ENCODE measurements around the gene MS4A18.
A peak's percentile ranks its signal among the peaks of the same experiment; 100 is the strongest.

Gene MS4A18

DNA sequence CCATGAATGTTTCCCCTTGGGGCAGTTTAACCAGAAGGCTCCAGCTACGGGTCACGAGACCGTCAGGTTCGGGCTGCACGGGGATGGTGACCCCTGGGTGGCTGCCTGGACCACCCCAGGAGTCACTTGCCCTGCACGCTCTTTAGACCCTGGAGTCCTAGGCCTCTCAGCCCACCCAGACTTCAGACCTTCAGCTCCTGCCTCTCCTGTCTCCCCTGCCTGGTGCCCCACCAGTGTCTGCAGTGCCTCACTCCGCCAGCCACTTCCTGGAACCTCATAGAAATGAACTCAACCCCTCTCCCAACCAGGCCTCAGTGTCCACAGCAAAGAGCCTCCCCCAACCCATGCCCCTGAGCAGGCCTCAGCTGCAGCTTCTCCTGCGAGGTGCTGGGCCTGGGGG, 48.1 kb downstream of the MS4A18 start:
- TF ChIP-seq NFRKB (IDR thresholded peaks at IDR 0.05) (no peak), BHLHE40 (IDR thresholded peaks at IDR 0.05; ENCODE audit: borderline replicate concordance) (no peak), ARNT (IDR thresholded peaks at IDR 0.05) (no peak), FOXA1 (IDR thresholded peaks at IDR 0.05) (no peak), L3MBTL2 (conservative IDR thresholded peaks at IDR 0.05) (no peak), ELF4 (IDR thresholded peaks at IDR 0.05) (no peak), FOXK2 (IDR thresholded peaks at IDR 0.05) (no peak), ZNF384 (IDR thresholded peaks at IDR 0.05) (no peak), TARDBP (IDR thresholded peaks at IDR 0.05) (no peak), LEF1 (IDR thresholded peaks at IDR 0.05; ENCODE audit: borderline replicate concordance) (no peak), FOXM1 (IDR thresholded peaks at IDR 0.05; ENCODE audit: borderline replicate concordance) (no peak), SP1 (IDR thresholded peaks at IDR 0.05) (no peak), CTBP1 (IDR thresholded peaks at IDR 0.05; ENCODE audit: borderline replicate concordance) (no peak), HDGF (IDR thresholded peaks at IDR 0.05; ENCODE audit: borderline replicate concordance) (no peak)
- ChIA-PET CTCF (interaction anchor here (0.9 kb wide), 1 partner anchor 10 kb away, joined by 3 read pairs; no protein-coding TSS in a partner anchor), POLR2A (no interaction called here)
- DNase-seq (ENCODE audit: extremely low spot score), result no peak

DNA sequence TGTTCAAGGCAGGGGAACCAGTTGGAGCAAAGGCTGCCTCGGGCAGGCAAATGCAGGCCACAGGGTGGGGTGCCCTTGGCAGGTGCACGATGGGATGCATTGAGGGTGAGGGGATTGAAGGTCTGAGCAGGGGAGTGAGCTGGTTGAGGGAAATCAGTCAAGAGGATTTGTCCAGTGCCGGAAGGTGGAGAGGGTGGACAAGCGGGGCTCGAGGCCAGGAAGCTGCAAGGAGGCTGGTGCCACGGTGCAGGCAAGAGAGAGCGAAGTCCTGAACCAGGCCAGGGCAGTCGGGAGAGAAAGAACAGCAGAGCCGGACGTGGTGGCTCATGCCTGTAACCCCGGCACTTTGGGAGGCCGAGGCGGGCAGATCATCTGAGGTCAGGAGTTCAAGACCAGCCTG, 50.2 kb downstream of the MS4A18 start:
- ChIA-PET POLR2A (no interaction called here), CTCF (interaction anchor here (0.6 to 1.5 kb wide), 6 partner anchors 8 to 386 kb away, joined by 3 to 6 read pairs (median 4); no protein-coding TSS in a partner anchor)
- no peak for DNase-seq (ENCODE audit: extremely low spot score)
- TF ChIP-seq FOXK2 (IDR thresholded peaks at IDR 0.05), result no peak
- no peak for TF ChIP-seq CTBP1 (IDR thresholded peaks at IDR 0.05; ENCODE audit: borderline replicate concordance)
- no peak for TF ChIP-seq NFRKB (IDR thresholded peaks at IDR 0.05)
- TF ChIP-seq LEF1 (IDR thresholded peaks at IDR 0.05; ENCODE audit: borderline replicate concordance), result no peak
- TF ChIP-seq BHLHE40 (IDR thresholded peaks at IDR 0.05; ENCODE audit: borderline replicate concordance), result no peak
- TF ChIP-seq TARDBP (IDR thresholded peaks at IDR 0.05), result no peak
- TF ChIP-seq SP1 (IDR thresholded peaks at IDR 0.05), result no peak
- no peak for TF ChIP-seq ARNT (IDR thresholded peaks at IDR 0.05)
- TF ChIP-seq, protein P1, sequence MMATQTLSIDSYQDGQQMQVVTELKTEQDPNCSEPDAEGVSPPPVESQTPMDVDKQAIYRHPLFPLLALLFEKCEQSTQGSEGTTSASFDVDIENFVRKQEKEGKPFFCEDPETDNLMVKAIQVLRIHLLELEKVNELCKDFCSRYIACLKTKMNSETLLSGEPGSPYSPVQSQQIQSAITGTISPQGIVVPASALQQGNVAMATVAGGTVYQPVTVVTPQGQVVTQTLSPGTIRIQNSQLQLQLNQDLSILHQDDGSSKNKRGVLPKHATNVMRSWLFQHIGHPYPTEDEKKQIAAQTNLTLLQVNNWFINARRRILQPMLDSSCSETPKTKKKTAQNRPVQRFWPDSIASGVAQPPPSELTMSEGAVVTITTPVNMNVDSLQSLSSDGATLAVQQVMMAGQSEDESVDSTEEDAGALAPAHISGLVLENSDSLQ (IDR thresholded peaks at IDR 0.05), result no peak
- TF ChIP-seq ELF4 (IDR thresholded peaks at IDR 0.05), result no peak
- TF ChIP-seq FOXA1 (IDR thresholded peaks at IDR 0.05), result no peak
- TF ChIP-seq ZNF384 (IDR thresholded peaks at IDR 0.05), result no peak
- TF ChIP-seq FOXM1 (IDR thresholded peaks at IDR 0.05; ENCODE audit: borderline replicate concordance), result no peak
- TF ChIP-seq SUZ12 (IDR thresholded peaks at IDR 0.05), result no peak
- TF ChIP-seq L3MBTL2 (conservative IDR thresholded peaks at IDR 0.05), result no peak
- no peak for TF ChIP-seq HDGF (IDR thresholded peaks at IDR 0.05; ENCODE audit: borderline replicate concordance)

DNA sequence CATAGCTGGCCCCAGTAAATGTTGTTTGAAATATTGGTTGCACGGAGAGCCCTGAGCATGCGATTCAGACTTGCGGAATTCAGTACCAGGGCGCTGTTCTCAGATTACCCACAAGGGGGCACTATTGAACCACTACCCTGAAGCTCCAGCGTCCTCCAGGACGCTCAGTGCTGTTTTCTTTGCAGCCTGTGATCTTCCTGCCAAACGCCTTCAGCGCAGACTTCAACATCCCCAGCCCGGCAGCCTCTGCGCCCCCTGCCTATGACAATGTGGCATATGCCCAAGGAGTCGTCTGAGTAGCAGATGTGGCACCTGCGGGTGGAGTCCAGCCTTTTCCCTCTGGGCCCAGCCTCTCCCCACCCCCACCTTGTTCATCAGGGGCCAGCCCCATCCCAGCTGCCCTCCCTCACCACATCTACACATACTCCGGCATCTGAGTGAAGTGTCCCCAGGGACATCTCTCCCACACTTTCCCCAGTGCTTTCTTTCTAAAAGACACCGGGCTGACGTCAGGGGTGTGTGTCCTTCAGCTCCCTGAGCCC, 51.0 kb downstream of the MS4A18 start:
- ChIA-PET CTCF (interaction anchor here (1.0 to 1.5 kb wide), 5 partner anchors 9 to 112 kb away, joined by 3 to 6 read pairs (median 5); no protein-coding TSS in a partner anchor), POLR2A (no interaction called here)
- peak; percentile 87 for DNase-seq (ENCODE audit: extremely low spot score)
- TF ChIP-seq FOXM1 (IDR thresholded peaks at IDR 0.05; ENCODE audit: borderline replicate concordance) (no peak), FOXA1 (IDR thresholded peaks at IDR 0.05) (no peak), FOXK2 (IDR thresholded peaks at IDR 0.05) (no peak), CTBP1 (IDR thresholded peaks at IDR 0.05; ENCODE audit: borderline replicate concordance) (no peak), HDGF (IDR thresholded peaks at IDR 0.05; ENCODE audit: borderline replicate concordance) (no peak)

DNA sequence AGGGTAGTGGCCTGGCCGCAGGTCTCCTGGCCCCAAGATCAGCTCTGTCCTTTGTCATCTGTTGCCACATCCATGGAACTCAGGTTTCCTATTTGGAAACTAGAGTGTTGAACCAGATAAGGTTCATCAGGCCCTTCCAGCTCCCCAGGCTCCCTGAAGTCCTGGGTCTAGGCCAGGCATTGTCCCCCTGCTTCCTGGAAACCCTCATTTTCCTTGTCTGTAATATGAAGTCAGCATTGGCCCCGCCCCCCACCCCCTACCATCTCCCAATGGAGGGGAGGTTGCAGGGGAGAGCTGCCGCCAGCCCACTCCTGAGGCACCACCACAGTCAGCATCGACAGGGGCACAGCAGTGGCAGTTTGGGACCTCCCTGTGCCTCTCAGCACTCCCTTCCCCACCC, 51.6 kb downstream of the MS4A18 start:
- POLR2A ChIA-PET, result no interaction called here
- CTCF ChIA-PET, result interaction anchor here (1.4 kb wide), 2 partner anchors 13 to 55 kb away, joined by 3 to 5 read pairs; no protein-coding TSS in a partner anchor
- no peak for TF ChIP-seq ZNF384 (IDR thresholded peaks at IDR 0.05)
- no peak for TF ChIP-seq CTBP1 (IDR thresholded peaks at IDR 0.05; ENCODE audit: borderline replicate concordance)
- TF ChIP-seq L3MBTL2 (conservative IDR thresholded peaks at IDR 0.05), result no peak
- no peak for TF ChIP-seq TARDBP (IDR thresholded peaks at IDR 0.05)
- TF ChIP-seq BHLHE40 (IDR thresholded peaks at IDR 0.05; ENCODE audit: borderline replicate concordance), result no peak
- no peak for TF ChIP-seq LEF1 (IDR thresholded peaks at IDR 0.05; ENCODE audit: borderline replicate concordance)
- no peak for TF ChIP-seq HDGF (IDR thresholded peaks at IDR 0.05; ENCODE audit: borderline replicate concordance)
- TF ChIP-seq SUZ12 (IDR thresholded peaks at IDR 0.05), result no peak
- no peak for TF ChIP-seq ARNT (IDR thresholded peaks at IDR 0.05)
- no peak for TF ChIP-seq FOXA1 (IDR thresholded peaks at IDR 0.05)
- no peak for TF ChIP-seq FOXM1 (IDR thresholded peaks at IDR 0.05; ENCODE audit: borderline replicate concordance)
- TF ChIP-seq ELF4 (IDR thresholded peaks at IDR 0.05), result no peak
- TF ChIP-seq, protein P1 (IDR thresholded peaks at IDR 0.05), result no peak
- no peak for TF ChIP-seq SP1 (IDR thresholded peaks at IDR 0.05)
- TF ChIP-seq FOXK2 (IDR thresholded peaks at IDR 0.05), result no peak
- no peak for TF ChIP-seq NFRKB (IDR thresholded peaks at IDR 0.05)
- DNase-seq (ENCODE audit: extremely low spot score), result no peak

DNA sequence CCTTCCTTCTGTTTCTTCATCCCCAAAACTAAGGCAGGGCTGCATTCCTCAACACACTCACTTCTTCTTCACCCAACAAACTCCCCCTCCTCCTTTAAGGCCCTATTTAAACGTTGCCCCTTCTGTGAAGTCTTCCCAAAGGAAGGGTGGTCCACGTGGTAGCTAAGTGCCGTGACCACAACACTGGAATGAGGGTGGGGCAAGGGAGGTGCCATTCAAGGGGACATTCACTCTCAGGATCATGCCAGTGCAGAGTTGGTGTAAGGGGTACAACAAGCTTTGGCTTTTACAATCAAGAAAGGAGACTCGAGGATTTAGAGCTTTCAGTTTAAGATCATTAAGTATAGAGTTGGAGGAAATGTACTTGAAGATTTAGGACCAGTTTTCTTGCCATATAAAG, 52.6 kb downstream of the MS4A18 start:
- POLR2A ChIA-PET, result no interaction called here
- TF ChIP-seq L3MBTL2 (conservative IDR thresholded peaks at IDR 0.05) (no peak), BHLHE40 (IDR thresholded peaks at IDR 0.05; ENCODE audit: borderline replicate concordance) (no peak), FOXK2 (IDR thresholded peaks at IDR 0.05) (no peak), ARNT (IDR thresholded peaks at IDR 0.05) (no peak), TARDBP (IDR thresholded peaks at IDR 0.05) (no peak), SUZ12 (IDR thresholded peaks at IDR 0.05) (no peak), ELF4 (IDR thresholded peaks at IDR 0.05) (no peak), LEF1 (IDR thresholded peaks at IDR 0.05; ENCODE audit: borderline replicate concordance) (no peak), HDGF (IDR thresholded peaks at IDR 0.05; ENCODE audit: borderline replicate concordance) (no peak)
- CTCF ChIA-PET, result interaction anchor here (0.6 kb wide), 1 partner anchor 605 kb away, joined by 3 read pairs; no protein-coding TSS in a partner anchor
- no peak for DNase-seq (ENCODE audit: extremely low spot score)

DNA sequence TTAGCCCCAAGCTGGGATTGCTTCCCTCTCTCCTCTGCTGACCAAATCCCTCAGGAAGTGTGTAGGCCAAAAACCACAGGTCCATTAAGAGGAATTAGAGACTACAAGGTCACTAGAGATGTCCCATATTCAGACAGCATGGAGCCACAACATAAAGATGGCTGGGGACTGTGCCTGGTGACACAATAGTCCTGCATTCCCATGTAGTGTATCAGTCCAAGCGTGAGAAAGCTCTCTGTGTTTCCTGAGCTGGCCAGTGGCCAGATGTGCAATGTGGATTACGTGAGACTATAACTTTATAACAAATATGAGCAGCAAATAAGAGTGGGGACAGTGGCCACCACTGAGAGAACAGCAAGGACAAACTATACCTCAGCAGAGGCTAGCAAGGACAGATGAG, 53.1 kb downstream of the MS4A18 start:
- no peak for TF ChIP-seq FOXM1 (IDR thresholded peaks at IDR 0.05; ENCODE audit: borderline replicate concordance)
- TF ChIP-seq FOXK2 (IDR thresholded peaks at IDR 0.05), result no peak
- no peak for TF ChIP-seq NFRKB (IDR thresholded peaks at IDR 0.05)
- no peak for TF ChIP-seq CTBP1 (IDR thresholded peaks at IDR 0.05; ENCODE audit: borderline replicate concordance)
- TF ChIP-seq BHLHE40 (IDR thresholded peaks at IDR 0.05; ENCODE audit: borderline replicate concordance), result no peak
- TF ChIP-seq FOXA1 (IDR thresholded peaks at IDR 0.05), result no peak
- TF ChIP-seq LEF1 (IDR thresholded peaks at IDR 0.05; ENCODE audit: borderline replicate concordance), result no peak
- no peak for TF ChIP-seq HDGF (IDR thresholded peaks at IDR 0.05; ENCODE audit: borderline replicate concordance)
- no peak for TF ChIP-seq ZNF384 (IDR thresholded peaks at IDR 0.05)
- no peak for TF ChIP-seq L3MBTL2 (conservative IDR thresholded peaks at IDR 0.05)
- TF ChIP-seq ELF4 (IDR thresholded peaks at IDR 0.05), result no peak
- TF ChIP-seq SP1 (IDR thresholded peaks at IDR 0.05), result no peak
- no peak for TF ChIP-seq ARNT (IDR thresholded peaks at IDR 0.05)
- TF ChIP-seq, protein P1 (IDR thresholded peaks at IDR 0.05), result no peak
- TF ChIP-seq SUZ12 (IDR thresholded peaks at IDR 0.05), result no peak

More for the DNA sequence above, 53.1 kb downstream of the MS4A18 start:
- CTCF ChIA-PET, result interaction anchor here (0.7 kb wide), 1 partner anchor 24 kb away, joined by 4 read pairs; no protein-coding TSS in a partner anchor
- POLR2A ChIA-PET, result no interaction called here
- DNase-seq (ENCODE audit: extremely low spot score), result no peak

Measured in HEK293T (cell line).